H9 (cell line): ENCODE measurements around the gene ZNF76. TPM values are rescaled to one million over a fixed set of nuclear protein-coding genes. Genes with fewer than 3 reads are reported as not detected.

ENCODE experiments used
- DNase-seq: peaks from one replicate; pipeline ENCODE4 v3.0.0-alpha.2; 2017
- H2AFZ ChIP-seq: one replicate; pipeline ENCODE4 v1.6.1; 2013; ENCODE audit warnings: mild to moderate bottlenecking, low read length, control low read depth, moderate library complexity
- H2AK5ac ChIP-seq: 2 replicates; pipeline ENCODE4 v1.6.1; 2013; ENCODE audit warnings: low read length, control low read depth, mixed read lengths; ENCODE audit not compliant: insufficient read length
- H2BK120ac ChIP-seq: one replicate; pipeline ENCODE4 v1.6.1; 2013; ENCODE audit warnings: low read depth, mild to moderate bottlenecking, low read length, control low read depth, inconsistent platforms; ENCODE audit not compliant: poor library complexity, severe bottlenecking
- H2BK12ac ChIP-seq: 2 replicates; pipeline ENCODE4 v1.6.1; 2013; ENCODE audit warnings: low read length, control low read depth, mixed read lengths, low read depth; ENCODE audit not compliant: insufficient read length
- H2BK15ac ChIP-seq: 2 replicates; pipeline ENCODE4 v1.6.1; 2013; ENCODE audit warnings: low read depth, low read length, control low read depth
- H2BK20ac ChIP-seq: one replicate; pipeline ENCODE4 v1.6.1; 2013; ENCODE audit warnings: low read depth, mild to moderate bottlenecking, low read length, control low read depth, inconsistent platforms; ENCODE audit not compliant: poor library complexity, severe bottlenecking
- H2BK5ac ChIP-seq: 2 replicates; pipeline ENCODE4 v1.6.1; 2013; ENCODE audit warnings: low read length, control low read depth, mixed read lengths; ENCODE audit not compliant: insufficient read length
- H3K14ac ChIP-seq: 2 replicates; pipeline ENCODE4 v1.6.1; 2013; ENCODE audit warnings: low read length, control low read depth; ENCODE audit not compliant: insufficient read depth
- H3K18ac ChIP-seq: 2 replicates; pipeline ENCODE4 v1.6.1; 2013; ENCODE audit warnings: low read depth, mild to moderate bottlenecking, mixed read lengths, low read length, control low read depth; ENCODE audit not compliant: insufficient read length
- H3K23ac ChIP-seq: 2 replicates; pipeline ENCODE4 v1.6.1; 2013; ENCODE audit warnings: low read length, control low read depth, mixed read lengths, low read depth; ENCODE audit not compliant: insufficient read length
- H3K23me2 ChIP-seq: 2 replicates; pipeline ENCODE4 v1.6.1; 2013; ENCODE audit warnings: low read depth, mild to moderate bottlenecking, mixed read lengths, low read length, control low read depth; ENCODE audit not compliant: insufficient read length, poor library complexity, severe bottlenecking
- H3K27ac ChIP-seq: 2 replicates; pipeline ENCODE4 v1.5.1; 2013; ENCODE audit warnings: low read length, control low read depth, mixed read lengths, low read depth; ENCODE audit not compliant: insufficient read length
- H3K27me3 ChIP-seq: 2 replicates; pipeline ENCODE4 v1.6.1; 2013; ENCODE audit warnings: low read length, control low read depth, inconsistent platforms; ENCODE audit not compliant: insufficient read depth
- H3K4ac ChIP-seq: 2 replicates; pipeline ENCODE4 v1.6.1; 2013; ENCODE audit warnings: low read depth, mild to moderate bottlenecking, control low read depth, inconsistent platforms, low read length, moderate library complexity
- H3K4me1 ChIP-seq: 2 replicates; pipeline ENCODE4 v1.6.1; 2013; ENCODE audit warnings: low read length, control low read depth, inconsistent platforms; ENCODE audit not compliant: insufficient read depth
- H3K4me2 ChIP-seq: 2 replicates; pipeline ENCODE4 v1.6.1; 2013; ENCODE audit warnings: low read length, control low read depth, mixed read lengths; ENCODE audit not compliant: insufficient read length, insufficient read depth
- H3K56ac ChIP-seq: 2 replicates; pipeline ENCODE4 v1.6.1; 2013; ENCODE audit warnings: low read depth, mild to moderate bottlenecking, mixed read lengths, low read length, control low read depth; ENCODE audit not compliant: insufficient read length
- H3K79me1 ChIP-seq: 2 replicates; pipeline ENCODE4 v1.6.1; 2013; ENCODE audit warnings: low read depth, mild to moderate bottlenecking, moderate library complexity, low read length, control low read depth, inconsistent platforms; ENCODE audit not compliant: insufficient read depth, poor library complexity, severe bottlenecking
- H3K79me2 ChIP-seq: 2 replicates; pipeline ENCODE4 v1.6.1; 2013; ENCODE audit warnings: low read length, control low read depth, inconsistent platforms; ENCODE audit not compliant: insufficient read depth
- H3K9ac ChIP-seq: 2 replicates; pipeline ENCODE4 v1.6.1; 2013; ENCODE audit warnings: low read length, control low read depth, mixed read lengths; ENCODE audit not compliant: insufficient read length; ENCODE audit errors: extremely low read depth
- H3K9me3 ChIP-seq: one replicate; pipeline ENCODE4 v1.6.1; 2013; ENCODE audit warnings: low read depth, low read length, inconsistent platforms; ENCODE audit not compliant: control insufficient read depth
- H3T11ph ChIP-seq: one replicate; pipeline ENCODE4 v1.6.1; 2013; ENCODE audit warnings: mild to moderate bottlenecking, low read length, control low read depth, inconsistent platforms
- H4K20me1 ChIP-seq: one replicate; pipeline ENCODE4 v1.6.1; 2013; ENCODE audit not compliant: control insufficient read depth, insufficient read length, insufficient read depth
- H4K5ac ChIP-seq: 2 replicates; pipeline ENCODE4 v1.6.1; 2013; ENCODE audit warnings: low read depth, mild to moderate bottlenecking, mixed read lengths, low read length, control low read depth; ENCODE audit not compliant: insufficient read length
- H4K8ac ChIP-seq: replicated peaks from 2 replicates; pipeline ENCODE4 v1.6.1; 2013; ENCODE audit warnings: low read length, control low read depth, mixed read lengths, low read depth; ENCODE audit not compliant: insufficient read length
- H4K91ac ChIP-seq: 2 replicates; pipeline ENCODE4 v1.6.1; 2013; ENCODE audit warnings: low read depth, mild to moderate bottlenecking, moderate library complexity, mixed read lengths, low read length, control low read depth; ENCODE audit not compliant: insufficient read length
- H3K27ac Mint-ChIP-seq, 3 experiments: 2 replicates in 2 of 3; 3 replicates in 1 of 3; pipeline ENCODE4 v1.8.0; 2020 to 2021; ENCODE audit warnings: mixed read lengths in 3 of 3, mild to moderate bottlenecking in 1 of 3, moderate library complexity in 1 of 3
- H3K27me3 Mint-ChIP-seq: 2 replicates; pipeline ENCODE4 v1.8.0; 2021; ENCODE audit warnings: low read depth, mild to moderate bottlenecking, moderate library complexity, mixed read lengths
- H3K36me3 Mint-ChIP-seq, 3 experiments: 2 replicates in 2 of 3; 3 replicates in 1 of 3; pipeline ENCODE4 v1.8.0; 2020 to 2021; ENCODE audit warnings: low read depth in 3 of 3, mixed read lengths in 3 of 3; ENCODE audit not compliant: insufficient read depth in 1 of 3
- H3K4me1 Mint-ChIP-seq, 2 experiments: 2 replicates each; pipeline ENCODE4 v1.8.0; 2020; ENCODE audit warnings: mixed read lengths in 2 of 2
- H3K4me3 Mint-ChIP-seq, 2 experiments: 2 replicates in 1 of 2; 3 replicates in 1 of 2; pipeline ENCODE4 v1.8.0; 2020 to 2021; ENCODE audit warnings: mild to moderate bottlenecking in 2 of 2, mixed read lengths in 2 of 2, moderate library complexity in 1 of 2
- H3K9me3 Mint-ChIP-seq, 2 experiments: 2 replicates in 1 of 2; 3 replicates in 1 of 2; pipeline ENCODE4 v1.8.0; 2020; ENCODE audit warnings: mild to moderate bottlenecking in 2 of 2, mixed read lengths in 2 of 2, moderate library complexity in 1 of 2
- CTCF ChIP-seq: fragments of 200-600 bp; sonication (generic); conservative IDR thresholded peaks from 3 replicates; pipeline ENCODE4 v1.8.0; 2021; ENCODE audit warnings: antibody characterized with exemption, mild to moderate bottlenecking
- WGBS: extraction: QIAGEN DNeasy Blood & Tissue Kit; methylation state at CpG from one replicate; pipeline ENCODE4 v1.1.7; 2013; ENCODE audit warnings: missing lambda C conversion rate, low lambda C conversion rate, mixed read lengths; ENCODE audit not compliant: insufficient read length; ENCODE audit errors: extremely low coverage; 5-methylcytosine and 5-hydroxymethylcytosine counted together
- total RNA-seq: library from RNA; stranded (reverse); gene quantifications from 2 replicates; pipeline ENCODE4 v1.2.1, GENCODE V29; 2021

The ZNF76 gene
- total RNA-seq, 1 experiment from 2014 or later: 21.1 TPM

- no peak overlapping the region for H3K4ac ChIP-seq
- no peak overlapping the region for H4K5ac ChIP-seq
- no peak overlapping the region for H3T11ph ChIP-seq
- peaks cover 2% of the 10 kb centered on the region for H3K23me2 ChIP-seq
- H3K14ac ChIP-seq: no peak overlapping the region
- H3K4me3 Mint-ChIP-seq: no peak overlapping the region
- no peak overlapping the region for H2BK20ac ChIP-seq
- no peaks in the 10 kb centered on the region for H3K36me3 Mint-ChIP-seq
- H3K9ac ChIP-seq: no peak overlapping the region
- H2BK12ac ChIP-seq: no peak overlapping the region
- H3K4me2 ChIP-seq: no peak overlapping the region
- no peaks in the 10 kb centered on the region for H4K20me1 ChIP-seq
- peaks cover 3% of the 10 kb centered on the region; the same call in 1 of the 2 replicates for H3K27me3 ChIP-seq
- H3K4me1 Mint-ChIP-seq: peaks cover 12 to 13% of the 10 kb centered on the region in 2 experiments
- no peaks in the 10 kb centered on the region for H3K9me3 ChIP-seq
- H2AK5ac ChIP-seq: no peak overlapping the region
- no peaks in the 10 kb centered on the region for H3K4me1 ChIP-seq
- H3K79me2 ChIP-seq: no peaks in the 10 kb centered on the region
- H4K8ac ChIP-seq: no peak overlapping the region
- H3K79me1 ChIP-seq: no peaks in the 10 kb centered on the region
- no peak overlapping the region for H4K91ac ChIP-seq
- no peak overlapping the region for H3K27ac Mint-ChIP-seq
- peaks cover 25% of the 10 kb centered on the region for H3K27me3 Mint-ChIP-seq
- no peak overlapping the region for H3K56ac ChIP-seq
- H2AFZ ChIP-seq: no peak overlapping the region
- WGBS: no CpG with 5 or more reads among the region's 2 CpGs
- H2BK120ac ChIP-seq: no peak overlapping the region
- no peak for DNase-seq
- no peak for TF ChIP-seq CTCF
- H2BK5ac ChIP-seq: no peak overlapping the region
- H3K18ac ChIP-seq: no peak overlapping the region
- H3K9me3 Mint-ChIP-seq: no peaks in the 10 kb centered on the region; a peak in 1 of 5 replicates
- no peak overlapping the region for H3K23ac ChIP-seq
- H3K27ac ChIP-seq: no peak overlapping the region
- H2BK15ac ChIP-seq: no peak overlapping the region
These were observed 53.3 kb downstream of the ZNF76 start for GRCh38 chr6:35312807-35313206.
